Stimulated activated effector memory CD8-positive, alpha-beta T cell treated with anti-CD3 and anti-CD28 coated beads, Interleukin-12 subunit alpha, Interleukin-12 subunit beta, amount 100 ng/mL, for 72 hours (primary cell): ENCODE measurements around the gene PTPRU.
"Not testable (repeated sequence)": the region's sequence is repeated elsewhere in the genome, so short reads cannot be mapped to it uniquely, and the experiment has no call there.

ENCODE experiments used
- ATAC-seq: fragments of 150-1000 bp; cut with Tn5 transposase; 2 replicates; pipeline ENCODE4 v1.10.0; 2021
- DNase-seq, 2 donors: peaks; one replicate each; pipeline ENCODE4 v3.0.0; 2021 to 2022; ENCODE audit warnings: low spot score in 2 of 2
- H3K27ac Mint-ChIP-seq: one replicate; pipeline ENCODE4 v1.8.0; 2022; ENCODE audit warnings: mild to moderate bottlenecking, mixed read lengths
- H3K36me3 Mint-ChIP-seq: one replicate; pipeline ENCODE4 v1.8.0; 2022; ENCODE audit warnings: mild to moderate bottlenecking, mixed read lengths
- H3K4me1 Mint-ChIP-seq: one replicate; pipeline ENCODE4 v1.8.0; 2022; ENCODE audit warnings: mixed read lengths
- H3K4me3 Mint-ChIP-seq: one replicate; pipeline ENCODE4 v1.8.0; 2022; ENCODE audit warnings: mild to moderate bottlenecking, mixed read lengths
- H3K9me3 Mint-ChIP-seq: one replicate; pipeline ENCODE4 v1.8.0; 2022; ENCODE audit warnings: mixed read lengths

PTPRU gene

DNA sequence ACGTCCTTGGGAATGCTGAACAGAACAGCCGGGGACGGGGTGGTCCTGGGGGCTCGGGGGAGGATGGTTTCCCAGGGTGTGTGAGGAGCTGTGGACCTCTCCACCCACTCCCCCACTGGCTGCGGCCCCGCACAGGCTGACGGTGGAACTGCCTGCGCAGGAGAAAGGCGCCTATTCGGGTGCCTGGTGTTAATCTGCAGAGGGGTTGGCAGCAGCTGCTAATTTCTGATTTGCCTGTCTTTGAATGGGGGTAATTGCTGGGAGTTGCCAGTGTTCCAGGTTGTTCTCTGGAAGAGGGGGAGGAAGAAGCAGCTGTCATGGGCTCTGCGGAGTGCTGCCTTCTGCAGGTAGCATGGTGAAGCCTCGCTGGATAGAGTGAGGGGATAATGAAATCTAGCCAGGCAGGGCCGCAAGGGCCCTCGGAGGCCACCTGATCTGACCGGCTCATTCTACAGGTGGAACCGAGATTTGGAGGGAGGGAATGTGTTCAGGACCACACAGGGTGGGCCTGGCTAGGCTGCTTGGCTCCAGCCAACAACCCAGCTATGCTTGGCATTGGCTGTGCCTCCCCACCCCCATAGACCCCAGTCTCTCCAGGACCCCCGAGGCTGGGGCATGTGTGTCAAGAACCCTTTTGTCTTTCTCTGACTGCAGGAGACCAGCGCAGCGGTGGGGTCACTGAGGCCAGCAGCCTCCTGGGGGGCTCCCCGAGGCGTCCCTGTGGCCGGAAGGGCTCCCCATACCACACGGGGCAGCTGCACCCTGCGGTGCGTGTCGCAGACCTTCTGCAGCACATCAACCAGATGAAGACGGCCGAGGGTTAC is 67.1 kb downstream of the PTPRU start:
- DNase-seq (no peak), ATAC-seq (no peak)
- Mint-ChIP-seq H3K9me3 (no peaks in the 10 kb centered on the region), H3K4me1 (no peaks in the 10 kb centered on the region), H3K27ac (no peak overlapping the region), H3K4me3 (no peak overlapping the region), H3K36me3 (no peaks in the 10 kb centered on the region)

DNA sequence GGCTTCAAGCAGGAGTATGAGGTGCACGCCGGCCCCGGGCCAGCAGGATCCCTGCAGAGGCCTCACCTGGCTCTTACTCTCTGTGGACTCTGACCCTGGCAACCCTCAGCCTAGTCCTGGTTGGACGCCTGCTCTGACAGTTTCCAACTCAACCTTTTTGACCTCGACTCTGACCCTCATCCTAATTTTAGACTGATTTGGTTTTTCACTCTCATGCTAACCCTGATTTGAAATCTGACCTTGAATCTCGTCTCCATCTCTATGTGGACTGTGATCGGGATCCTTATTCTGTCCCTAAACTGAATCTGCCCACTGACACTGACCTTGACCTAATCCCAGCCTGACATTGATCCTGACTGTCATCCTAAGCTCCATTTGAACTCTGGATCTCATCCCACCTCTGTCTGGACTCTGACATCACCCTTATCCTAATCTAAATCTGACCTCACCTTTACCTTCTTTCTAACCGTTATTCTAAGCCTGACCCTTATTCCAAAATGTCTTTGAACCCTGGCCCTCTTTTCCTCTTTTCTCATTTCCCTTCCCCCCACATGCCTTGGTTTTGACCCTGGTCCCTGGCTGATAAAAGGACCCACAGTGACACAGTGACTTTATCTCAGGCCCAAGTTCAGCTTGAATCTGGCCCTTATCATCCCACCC is 67.8 kb downstream of the PTPRU start:
- no peak overlapping the region for H3K27ac Mint-ChIP-seq
- ATAC-seq (no peak), DNase-seq (no peak)
- H3K9me3 Mint-ChIP-seq: no peaks in the 10 kb centered on the region
- no peaks in the 10 kb centered on the region for H3K36me3 Mint-ChIP-seq
- no peak overlapping the region for H3K4me3 Mint-ChIP-seq
- H3K4me1 Mint-ChIP-seq: no peaks in the 10 kb centered on the region

- no peak overlapping the region for H3K4me3 Mint-ChIP-seq
Observed at GRCh38 chr1:29305943-29306342, 69.6 kb downstream of the PTPRU start.

DNA sequence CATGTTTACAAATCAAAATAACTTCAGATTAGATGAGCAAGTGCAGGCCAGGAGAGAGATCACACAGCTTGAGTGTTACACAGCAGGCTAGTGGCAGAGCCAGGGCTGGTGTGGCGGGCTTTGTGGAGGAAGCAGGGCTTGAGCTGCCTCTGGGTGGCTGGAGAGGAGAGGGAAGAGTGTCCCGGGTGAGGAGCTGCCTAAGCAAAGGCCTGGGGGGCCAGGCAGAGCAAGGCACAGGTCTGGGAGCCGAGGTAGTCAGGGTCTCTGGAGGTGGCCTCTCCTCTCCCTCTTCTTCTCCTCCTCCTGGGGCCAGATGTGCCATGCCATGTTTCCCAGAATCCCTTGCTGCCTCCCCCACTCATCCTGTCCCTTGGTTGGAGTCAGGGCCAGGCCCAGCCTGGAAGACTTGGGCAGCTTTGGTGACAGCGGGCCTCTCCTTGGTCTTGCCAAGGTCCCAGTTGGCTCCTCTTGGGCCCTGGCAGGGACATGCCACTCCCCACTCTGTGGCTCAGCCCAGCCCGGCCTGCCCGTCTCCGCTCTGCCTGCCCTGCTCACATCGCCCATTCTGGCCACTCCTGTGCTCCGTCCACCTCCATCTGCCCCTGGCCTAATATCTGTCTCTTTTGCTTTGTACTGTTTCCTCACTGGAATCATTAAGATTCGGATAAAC is 70.3 kb downstream of the PTPRU start:
- H3K4me1 Mint-ChIP-seq: no peaks in the 10 kb centered on the region
- DNase-seq (no peak), ATAC-seq (no peak)
- no peaks in the 10 kb centered on the region for H3K36me3 Mint-ChIP-seq
- H3K9me3 Mint-ChIP-seq: no peaks in the 10 kb centered on the region
- H3K27ac Mint-ChIP-seq: no peak overlapping the region
- no peak overlapping the region for H3K4me3 Mint-ChIP-seq

More at GRCh38 chr1:29305943-29306342, 69.6 kb downstream of the PTPRU start:
- no peak for ATAC-seq
- no peaks in the 10 kb centered on the region for H3K9me3 Mint-ChIP-seq
- DNase-seq: no peak
- H3K4me1 Mint-ChIP-seq: no peaks in the 10 kb centered on the region
- H3K27ac Mint-ChIP-seq: no peak overlapping the region
- H3K36me3 Mint-ChIP-seq: no peaks in the 10 kb centered on the region

- Mint-ChIP-seq H3K4me3 (no peak overlapping the region), H3K36me3 (peaks cover 5% of the 10 kb centered on the region), H3K27ac (no peak overlapping the region), H3K9me3 (no peaks in the 10 kb centered on the region), H3K4me1 (no peaks in the 10 kb centered on the region)
- ATAC-seq (no peak), DNase-seq (no peak)
Observed at GRCh38 chr1:29309075-29309474, 72.8 kb downstream of the PTPRU start.

DNA sequence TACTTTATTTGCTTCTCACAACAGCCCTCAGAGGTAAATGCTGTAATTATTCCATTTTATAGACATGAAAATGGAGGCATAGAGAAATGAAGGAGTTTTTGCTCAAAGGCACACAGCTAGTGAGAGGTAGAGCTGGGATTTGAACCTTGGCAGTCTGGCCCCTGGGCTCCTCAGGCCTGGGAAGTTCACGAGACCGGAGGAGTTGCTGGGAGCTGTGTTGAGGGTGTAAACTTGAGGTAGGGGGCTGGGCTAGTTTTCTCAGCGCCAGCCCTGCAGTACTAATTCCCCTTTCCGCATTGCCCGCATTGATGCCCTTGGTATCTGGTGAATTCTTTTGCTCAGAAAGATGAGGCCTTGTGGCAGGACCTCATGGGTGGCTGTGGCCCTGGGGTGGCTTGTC is 73.3 kb downstream of the PTPRU start:
- peaks cover 5% of the 10 kb centered on the region for H3K36me3 Mint-ChIP-seq
- no peak overlapping the region for H3K27ac Mint-ChIP-seq
- no peak for DNase-seq
- no peaks in the 10 kb centered on the region for H3K9me3 Mint-ChIP-seq
- H3K4me1 Mint-ChIP-seq: no peaks in the 10 kb centered on the region
- no peak overlapping the region for H3K4me3 Mint-ChIP-seq
- no peak for ATAC-seq

GRCh38 chr1:29310616-29311180 is 74.4 kb downstream of the PTPRU start:
- ATAC-seq: no peak
- H3K27ac Mint-ChIP-seq: no peak overlapping the region
- peaks cover 5% of the 10 kb centered on the region for H3K36me3 Mint-ChIP-seq
- no peaks in the 10 kb centered on the region for H3K4me1 Mint-ChIP-seq
- no peak for DNase-seq
- no peak overlapping the region for H3K4me3 Mint-ChIP-seq
- H3K9me3 Mint-ChIP-seq: no peaks in the 10 kb centered on the region

DNA sequence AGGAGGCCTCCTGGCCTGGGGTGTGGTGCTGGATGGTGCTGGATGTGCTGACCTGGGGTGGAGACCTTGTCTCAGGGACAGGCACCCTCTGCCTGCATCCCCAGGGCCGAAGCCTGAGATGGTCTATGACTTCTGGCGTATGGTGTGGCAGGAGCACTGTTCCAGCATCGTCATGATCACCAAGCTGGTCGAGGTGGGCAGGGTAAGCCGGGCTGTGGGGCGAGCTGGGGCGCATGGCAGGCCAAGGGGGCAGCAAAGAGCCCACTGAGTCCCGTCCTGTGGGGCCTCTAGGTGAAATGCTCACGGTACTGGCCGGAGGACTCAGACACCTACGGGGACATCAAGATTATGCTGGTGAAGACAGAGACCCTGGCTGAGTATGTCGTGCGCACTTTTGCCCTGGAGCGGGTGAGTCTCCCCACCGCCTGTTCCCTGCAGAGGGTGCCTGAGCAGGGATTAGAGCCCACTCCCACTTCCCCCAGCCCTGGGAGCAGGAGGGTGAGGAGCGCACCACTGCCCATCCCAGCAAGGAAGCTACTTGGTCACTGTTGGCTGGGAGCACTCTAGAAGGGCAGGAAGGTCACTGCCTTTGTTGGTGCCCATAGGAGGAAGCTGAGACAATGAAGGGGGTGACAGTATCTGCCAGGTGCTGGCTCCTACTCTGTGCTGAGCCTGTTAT is 75.2 kb downstream of the PTPRU start:
- Mint-ChIP-seq H3K36me3 (peaks cover 5% of the 10 kb centered on the region), H3K4me3 (no peak overlapping the region), H3K27ac (no peak overlapping the region), H3K4me1 (no peaks in the 10 kb centered on the region), H3K9me3 (no peaks in the 10 kb centered on the region)
- DNase-seq: no peak
- no peak for ATAC-seq

DNA sequence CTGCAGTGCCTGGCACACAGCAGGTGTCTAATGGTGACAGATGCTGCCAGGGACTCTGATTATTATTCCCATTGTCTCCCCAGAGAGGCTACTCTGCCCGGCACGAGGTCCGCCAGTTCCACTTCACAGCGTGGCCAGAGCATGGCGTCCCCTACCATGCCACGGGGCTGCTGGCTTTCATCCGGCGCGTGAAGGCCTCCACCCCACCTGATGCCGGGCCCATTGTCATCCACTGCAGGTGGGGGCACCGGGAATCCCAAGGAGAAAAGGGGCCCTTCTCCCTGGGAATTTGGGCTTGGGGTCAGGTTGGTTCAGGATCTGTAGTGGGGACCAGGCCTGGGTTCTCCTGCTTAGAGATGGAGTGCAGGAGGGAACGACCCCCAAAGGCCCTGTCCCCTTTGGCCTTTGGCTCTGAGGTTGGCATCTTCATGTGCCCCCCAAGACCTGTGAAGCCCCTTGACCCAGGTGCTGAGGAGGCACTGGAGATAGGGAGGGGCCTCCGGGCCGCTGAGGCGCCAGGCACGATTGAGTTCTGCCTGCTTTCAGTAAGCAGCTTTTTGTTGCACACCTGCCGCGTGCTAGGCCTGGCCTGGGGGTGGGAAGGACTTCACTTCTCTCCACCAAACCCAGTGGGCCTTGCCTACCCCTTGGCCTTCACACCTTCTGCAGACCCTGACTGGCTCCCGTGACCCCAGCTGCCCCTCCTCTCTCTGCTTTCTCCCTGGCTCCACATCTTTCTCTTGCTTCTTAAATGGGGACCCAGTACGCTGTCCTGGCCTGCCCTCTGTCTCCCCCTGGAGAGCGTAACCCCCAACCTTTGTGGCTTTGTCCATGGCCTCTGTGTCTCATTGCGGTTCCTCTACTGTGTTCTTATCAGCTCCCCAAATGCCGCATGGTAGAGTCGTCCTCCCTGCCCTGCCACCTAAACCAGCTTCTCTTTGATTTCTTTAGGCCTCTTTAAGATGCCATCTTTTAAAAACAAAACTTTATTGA is 76.4 kb downstream of the PTPRU start:
- ATAC-seq: no peak
- H3K27ac Mint-ChIP-seq: no peak overlapping the region
- H3K36me3 Mint-ChIP-seq: peaks cover 5% of the 10 kb centered on the region
- no peak for DNase-seq
- H3K9me3 Mint-ChIP-seq: no peaks in the 10 kb centered on the region
- no peak overlapping the region for H3K4me3 Mint-ChIP-seq
- H3K4me1 Mint-ChIP-seq: no peaks in the 10 kb centered on the region

DNA sequence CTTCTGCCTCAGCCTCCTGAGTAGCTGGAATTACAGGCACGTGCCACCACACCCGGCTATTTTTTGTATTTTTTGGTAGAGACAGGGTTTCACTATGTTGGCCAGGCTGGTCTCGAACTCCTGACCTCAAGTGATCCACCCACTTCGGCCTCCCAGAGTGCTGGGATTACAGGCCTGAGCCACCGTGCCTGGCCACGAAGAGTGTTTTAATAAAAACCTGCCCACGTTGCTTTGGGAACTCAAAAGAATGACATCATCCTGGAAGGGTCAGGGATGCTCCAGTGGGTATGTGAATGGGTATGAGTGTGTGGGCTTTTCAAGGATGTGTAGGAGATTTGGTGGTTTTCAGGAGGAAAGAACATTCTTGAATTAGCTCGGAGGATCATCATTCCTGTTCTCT is 78.4 kb downstream of the PTPRU start:
- not testable (repeated sequence) for DNase-seq, ATAC-seq, H3K4me3 Mint-ChIP-seq, H3K27ac Mint-ChIP-seq, H3K9me3 Mint-ChIP-seq, H3K36me3 Mint-ChIP-seq, H3K4me1 Mint-ChIP-seq

GRCh38 chr1:29315262-29315661 is 78.9 kb downstream of the PTPRU start:
- H3K9me3 Mint-ChIP-seq: no peaks in the 10 kb centered on the region
- ATAC-seq: no peak
- H3K27ac Mint-ChIP-seq: no peak overlapping the region
- peaks cover 5% of the 10 kb centered on the region for H3K36me3 Mint-ChIP-seq
- no peaks in the 10 kb centered on the region for H3K4me1 Mint-ChIP-seq
- no peak for DNase-seq
- no peak overlapping the region for H3K4me3 Mint-ChIP-seq

- Mint-ChIP-seq H3K36me3 (peaks cover 5% of the 10 kb centered on the region), H3K27ac (no peak overlapping the region), H3K4me3 (no peak overlapping the region), H3K4me1 (no peaks in the 10 kb centered on the region), H3K9me3 (no peaks in the 10 kb centered on the region)
- ATAC-seq (no peak), DNase-seq (no peak)
Observed at GRCh38 chr1:29315876-29316275, 79.6 kb downstream of the PTPRU start.

DNA sequence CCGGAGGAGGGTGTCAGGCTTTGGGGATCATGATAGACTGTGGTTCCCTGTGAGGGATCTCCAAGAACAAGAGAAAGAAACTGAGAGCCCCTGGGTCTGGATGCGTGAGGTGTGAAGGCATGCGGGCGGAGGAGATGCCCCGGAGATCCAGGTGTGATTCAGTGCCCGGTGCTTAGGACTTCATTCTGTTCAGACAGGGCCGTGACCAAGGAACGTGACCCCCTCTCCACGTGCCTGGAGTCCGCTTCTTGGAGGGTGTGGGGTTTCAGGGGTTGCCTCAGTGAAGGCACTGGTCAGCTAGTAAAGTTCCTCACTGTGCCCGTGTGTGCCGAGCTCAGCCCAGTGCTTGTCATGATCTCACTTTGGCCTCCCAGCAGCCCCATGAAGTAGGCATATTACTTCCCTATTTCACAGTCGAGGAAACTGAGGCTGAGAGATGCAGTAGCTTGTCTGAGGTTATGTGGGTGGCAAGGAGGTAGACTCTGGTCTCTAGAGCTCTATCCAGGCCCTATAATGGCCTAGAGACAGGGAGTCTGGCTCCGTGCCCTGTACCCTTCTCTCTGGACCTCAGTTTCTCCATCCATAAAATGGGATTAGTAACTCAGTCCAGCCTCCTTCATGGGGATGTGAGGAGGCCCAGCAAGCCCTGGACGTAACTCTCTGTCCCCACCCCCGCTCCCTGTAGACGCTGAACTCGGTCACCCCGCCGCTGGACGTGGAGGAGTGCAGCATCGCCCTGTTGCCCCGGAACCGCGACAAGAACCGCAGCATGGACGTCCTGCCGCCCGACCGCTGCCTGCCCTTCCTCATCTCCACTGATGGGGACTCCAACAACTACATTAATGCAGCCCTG is 81.0 kb downstream of the PTPRU start:
- Mint-ChIP-seq H3K4me3 (no peak overlapping the region), H3K36me3 (peaks cover 5% of the 10 kb centered on the region), H3K4me1 (no peaks in the 10 kb centered on the region), H3K9me3 (no peaks in the 10 kb centered on the region), H3K27ac (no peak overlapping the region)
- DNase-seq (no peak), ATAC-seq (no peak)
